Stimulated activated CD8-positive, alpha-beta memory T cell treated with anti-CD3 and anti-CD28 coated beads, Interleukin-2, amount 100 ng/mL, for 48 hours (primary cell): ENCODE results near the gene CEBPE.

Source experiments
- DNase-seq, 2 donors: peaks; one replicate each; pipeline ENCODE4 v3.0.0-alpha.2; 2020; ENCODE audit warnings: low read depth in 2 of 2

CEBPE gene

DNA sequence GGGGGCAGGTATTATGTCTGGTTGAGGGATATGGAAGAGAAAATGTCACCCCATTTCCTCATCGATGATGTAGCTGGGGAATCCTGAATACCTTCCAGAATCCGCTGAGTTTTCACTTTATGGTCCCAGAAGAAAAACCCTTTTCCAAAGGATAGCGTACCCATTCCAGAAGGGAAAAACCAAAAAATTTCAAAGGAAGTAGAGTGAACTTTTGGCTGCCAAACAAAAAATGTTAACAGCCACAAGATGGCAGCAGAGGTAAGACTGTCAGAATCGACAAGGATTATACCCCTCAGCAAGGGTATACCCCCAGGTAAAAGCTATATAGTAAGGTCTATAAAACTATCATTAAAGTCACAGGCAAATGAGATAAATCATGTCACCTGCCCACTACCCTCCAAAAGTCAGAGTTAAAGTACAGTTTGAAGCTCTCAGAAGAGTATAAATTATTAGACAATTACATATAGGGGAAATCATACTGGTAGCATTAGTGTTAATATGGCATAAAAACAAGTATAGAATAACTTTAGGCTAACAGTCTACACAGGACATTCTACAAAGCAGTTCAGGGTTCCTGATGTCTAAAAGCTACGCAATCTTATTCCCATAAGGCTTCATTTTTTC lies 42.2 kb downstream of the CEBPE start:
- DNase-seq: no peak

DNA sequence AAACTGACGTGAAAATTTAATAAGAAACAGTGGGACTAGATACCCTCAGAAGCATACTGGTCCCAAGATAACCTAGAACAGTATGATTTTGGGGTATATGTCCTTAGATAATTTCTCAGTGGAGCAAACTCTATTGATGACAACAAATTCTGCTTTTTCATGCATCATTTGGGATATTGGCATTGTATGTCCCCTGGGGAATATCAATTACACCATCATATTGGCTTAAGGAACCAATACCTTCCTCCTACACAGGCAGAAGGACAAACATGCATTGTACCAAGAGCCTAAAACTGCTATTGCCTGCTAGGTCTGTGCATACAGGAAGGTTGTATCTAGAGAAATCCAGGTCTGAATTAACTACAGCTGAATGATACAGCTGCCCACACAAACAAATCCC lies 44.1 kb downstream of the CEBPE start:
- no peak for DNase-seq

DNA sequence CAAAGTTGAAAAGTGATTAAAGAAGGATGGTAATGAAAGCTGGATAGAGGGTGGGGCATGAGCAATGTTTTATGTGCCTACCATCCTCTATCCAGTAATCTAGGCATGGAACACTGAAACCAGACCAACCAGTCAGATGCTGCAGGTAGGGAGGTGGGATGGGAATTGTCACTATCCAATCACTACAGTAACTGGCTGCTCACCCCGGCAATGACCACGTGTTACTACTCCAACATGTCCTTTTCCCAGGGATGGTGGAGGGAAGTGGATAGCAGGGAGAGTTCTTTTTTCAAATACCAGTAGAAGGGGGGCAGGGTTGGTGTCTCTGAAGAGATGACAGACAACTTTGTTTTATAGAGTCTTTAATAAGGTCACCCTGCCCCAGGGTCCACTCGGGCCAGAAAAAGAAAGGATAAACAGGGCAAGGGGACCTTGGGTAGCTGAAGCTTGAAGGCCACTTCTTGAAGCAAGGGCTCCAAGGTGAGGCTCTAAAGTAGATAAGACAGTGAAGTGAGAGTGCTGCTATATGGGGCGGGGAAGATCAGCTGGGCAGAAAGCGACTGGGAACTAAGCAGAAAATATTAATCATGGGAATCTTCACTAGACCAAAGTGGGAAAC lies 47.0 kb downstream of the CEBPE start:
- DNase-seq: no peak

DNA sequence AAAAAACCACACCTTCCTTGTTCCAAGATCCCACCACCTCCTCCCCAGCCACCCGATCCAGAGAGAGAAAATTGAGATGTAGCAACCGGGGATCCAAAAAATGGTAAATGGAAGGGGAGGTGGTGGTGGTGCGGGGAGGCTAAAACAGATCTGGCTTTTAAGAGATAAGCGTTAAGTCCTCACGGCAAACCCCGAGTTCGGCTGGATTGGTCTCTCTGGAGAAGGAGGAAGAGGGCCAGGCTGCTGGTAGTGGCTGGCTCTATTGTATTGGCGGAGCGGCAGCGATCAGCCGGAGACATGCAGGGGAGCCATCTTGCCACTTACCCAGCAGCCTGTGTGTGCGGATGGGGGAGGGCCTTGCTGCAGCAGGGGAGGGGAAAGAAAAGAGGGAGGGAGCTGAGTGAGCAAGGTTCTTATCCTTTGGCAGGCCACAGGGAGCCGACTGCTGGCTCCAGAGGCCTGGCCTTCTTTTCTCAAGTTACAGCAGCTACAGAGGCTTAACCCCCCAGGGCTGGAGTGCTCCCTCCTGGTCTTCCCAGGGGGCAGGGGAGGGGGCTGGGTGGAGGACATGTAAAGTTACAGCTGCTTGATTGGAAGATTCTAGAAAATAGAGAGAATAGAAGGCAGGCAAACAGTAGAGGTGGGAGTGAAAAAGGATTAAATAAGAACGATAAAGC lies 47.7 kb downstream of the CEBPE start:
- peak; percentile 60 to 63 for DNase-seq

DNA sequence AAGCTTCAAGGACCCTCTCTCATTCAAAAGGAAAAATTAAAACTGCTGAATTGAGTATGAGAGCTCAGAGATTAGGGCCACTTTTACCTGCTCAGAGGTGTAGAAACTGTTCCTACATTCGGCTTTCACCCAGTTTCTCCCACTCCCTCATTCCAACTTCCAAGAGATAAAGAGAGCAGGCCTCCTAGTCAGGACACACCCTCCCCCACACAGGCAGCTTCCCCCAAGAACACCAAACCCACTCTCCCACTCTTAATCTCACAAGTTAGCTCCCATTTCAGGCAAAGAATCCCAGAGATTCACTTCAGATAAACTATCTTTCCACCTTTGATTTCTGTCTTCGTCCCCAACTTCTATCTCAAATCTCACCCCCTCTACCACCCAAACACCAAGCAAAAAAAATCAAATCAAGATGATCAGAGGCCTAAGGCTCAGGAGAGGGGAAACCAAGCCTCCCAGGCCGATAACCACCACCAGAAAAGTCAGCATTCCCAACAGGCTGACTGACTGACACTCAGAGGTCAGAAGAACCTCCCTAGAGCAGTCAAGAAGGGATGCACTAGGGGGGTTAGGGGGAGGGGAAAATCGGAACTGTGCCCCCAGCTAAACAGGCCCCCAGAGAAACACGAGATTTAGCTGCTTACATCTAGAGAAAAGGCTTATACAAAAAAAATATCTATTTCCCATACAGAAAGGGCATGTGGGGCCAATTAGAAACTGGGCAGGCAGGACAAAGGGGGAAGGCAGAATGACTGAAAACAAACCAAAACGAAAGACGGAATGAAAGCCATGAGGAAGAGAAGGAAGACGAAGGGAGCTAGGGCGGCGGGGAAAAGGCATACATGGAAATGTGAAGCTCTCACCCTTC lies 48.6 kb downstream of the CEBPE start:
- no peak for DNase-seq

DNA sequence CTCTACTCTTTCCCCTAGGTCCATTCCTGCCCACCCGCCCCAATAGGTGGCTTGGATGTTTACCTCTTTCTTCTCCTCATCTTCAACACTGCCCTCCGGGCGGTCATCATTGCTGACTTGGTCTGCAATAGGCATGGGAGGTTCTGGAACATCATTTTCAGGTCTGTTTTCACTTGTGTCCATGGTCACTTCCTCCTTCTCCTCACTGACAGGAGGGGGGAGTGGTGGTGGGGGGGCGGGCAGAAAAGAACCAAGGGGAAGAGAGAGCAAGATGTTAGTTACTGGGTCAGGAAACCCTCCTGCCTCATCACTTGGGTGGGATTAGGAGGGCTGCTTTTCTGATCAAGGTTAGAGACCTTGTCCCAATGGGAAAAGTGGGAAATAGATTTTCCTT lies 49.6 kb downstream of the CEBPE start:
- DNase-seq: no peak

DNA sequence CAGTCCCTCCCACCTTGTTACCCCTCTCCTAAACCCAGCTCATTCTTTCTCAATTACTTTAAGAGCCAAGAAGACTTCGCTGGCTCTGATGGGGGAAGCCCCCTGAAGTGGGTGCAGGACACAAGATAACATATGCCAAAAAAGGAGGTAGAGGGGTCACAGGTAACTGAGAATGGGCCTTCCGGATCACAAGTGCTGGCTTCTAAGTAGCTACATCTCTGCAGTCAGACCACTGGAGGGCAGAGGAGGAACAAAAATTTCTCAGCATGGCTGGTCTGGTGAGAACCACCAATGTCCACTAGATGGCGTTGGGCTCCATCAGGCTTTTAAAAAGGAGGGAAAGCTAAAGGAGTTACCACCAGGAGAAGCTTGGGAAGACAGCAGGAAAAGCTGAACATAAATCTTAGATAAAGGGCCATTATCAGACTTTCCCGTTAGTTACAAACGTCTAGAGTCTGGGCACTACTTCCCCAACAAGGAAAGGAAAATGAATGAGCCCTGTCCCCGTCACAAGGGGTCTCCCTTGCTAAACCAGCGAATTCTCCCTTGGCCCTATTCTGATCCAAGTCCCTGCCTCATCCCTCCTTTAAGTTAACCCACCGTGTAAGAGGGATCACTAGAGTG lies 50.2 kb downstream of the CEBPE start:
- DNase-seq: peak; percentile 32 to 50

DNA sequence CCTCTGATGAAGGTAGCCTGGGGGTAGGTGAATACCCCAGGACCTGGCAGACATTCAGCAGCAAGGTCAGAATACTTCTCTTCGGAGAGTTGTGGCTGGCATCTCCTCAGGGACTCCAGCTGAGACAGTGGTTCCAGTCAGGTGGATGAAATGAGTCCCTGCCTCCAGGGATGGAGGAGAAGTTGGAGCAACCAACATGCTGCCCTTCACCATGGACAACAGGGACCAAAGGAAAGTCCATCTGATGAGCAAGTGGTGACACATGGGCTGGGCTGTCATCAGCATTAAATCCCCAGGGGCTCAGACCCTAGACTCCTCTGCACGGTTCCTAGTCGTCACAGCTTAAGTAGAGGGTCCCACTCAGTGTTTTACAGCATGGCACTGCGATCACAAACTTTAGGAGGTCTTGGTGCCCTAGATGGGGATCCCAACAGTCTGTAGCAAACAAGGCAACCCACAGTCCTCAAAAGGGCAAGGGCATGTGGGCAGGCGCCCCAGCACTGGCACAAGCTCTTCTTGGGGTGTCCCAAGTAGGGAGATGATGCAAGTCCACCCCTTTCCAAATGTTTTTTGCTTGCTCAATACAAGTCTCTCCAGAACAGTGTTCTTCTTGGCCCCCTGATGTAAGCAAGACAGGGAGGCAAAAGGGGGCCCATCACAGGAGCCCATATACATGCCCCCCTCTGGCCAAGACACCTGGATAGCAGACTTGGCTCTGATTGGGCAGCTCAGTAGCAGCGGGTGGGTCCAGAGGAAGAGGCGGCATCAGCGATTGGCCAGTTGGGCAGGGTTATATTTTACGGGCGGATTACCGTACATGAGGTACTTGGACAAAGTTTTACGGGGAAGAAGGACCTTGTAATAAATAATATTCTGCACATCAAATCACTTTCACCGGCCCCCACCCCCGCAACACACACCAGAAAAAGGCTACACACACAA lies 50.9 kb downstream of the CEBPE start:
- DNase-seq: no peak
